ENCODE data around the gene PGS1.

PGS1 gene

DNA sequence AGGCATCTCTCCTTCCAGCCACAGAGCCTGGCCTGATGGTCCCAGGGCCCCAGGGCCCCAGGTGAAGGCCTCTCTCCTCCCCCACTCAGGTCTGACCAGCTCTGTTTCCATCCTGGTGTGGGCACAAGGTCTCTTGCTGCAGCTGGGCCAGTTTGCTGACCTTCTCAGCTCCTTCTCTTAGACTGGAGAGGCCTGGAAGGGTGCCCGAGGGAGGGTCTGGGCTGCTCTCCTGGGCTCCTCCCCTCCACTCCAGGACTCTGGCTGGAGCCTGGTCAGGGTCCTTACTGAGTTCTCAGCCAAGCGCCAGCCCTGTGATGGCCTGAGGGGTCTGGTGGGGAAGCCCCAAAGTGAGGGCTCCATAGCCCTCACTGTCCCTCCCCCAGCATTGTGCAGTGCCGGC, 31.0 kb upstream of the PGS1 start:
- DNase-seq = no peak

DNA sequence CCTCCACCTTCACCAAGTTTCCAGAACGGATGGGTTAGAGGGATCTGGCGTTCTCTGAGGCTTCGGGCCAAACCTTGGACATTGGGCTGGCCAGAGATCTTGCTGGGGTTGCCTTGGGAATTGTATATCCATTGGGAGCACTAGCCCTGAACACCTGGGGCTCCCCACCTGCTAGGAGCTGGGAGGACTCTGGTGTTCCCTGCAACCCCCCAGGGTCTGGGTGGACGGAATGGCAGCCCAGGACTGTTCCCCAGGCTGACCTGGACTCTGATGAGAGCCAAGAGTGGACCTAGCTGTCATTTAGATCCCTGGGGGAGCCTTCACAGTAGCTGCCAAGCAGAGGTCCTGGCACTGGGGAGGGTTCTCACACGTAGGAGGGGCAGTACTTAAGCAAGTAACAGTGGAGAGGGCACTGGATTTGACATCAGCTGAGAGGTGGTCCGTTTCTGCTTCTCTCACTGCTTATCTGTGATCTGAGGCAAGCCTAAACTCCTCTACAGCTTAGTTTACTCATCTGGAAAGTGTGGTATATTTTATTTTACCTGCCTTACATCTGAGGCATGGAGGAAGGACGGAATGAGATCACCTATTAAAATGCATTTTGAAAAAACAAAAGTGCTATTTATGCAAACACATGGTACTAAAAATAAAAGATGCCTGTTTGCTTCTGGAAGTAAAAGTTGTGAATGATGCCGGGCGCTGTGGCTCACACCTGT, 30.2 kb upstream of the PGS1 start:
- DNase-seq = no peak

GRCh38 chr17:78349891-78350642, 28.4 kb upstream of the PGS1 start:
- no peak for DNase-seq

DNA sequence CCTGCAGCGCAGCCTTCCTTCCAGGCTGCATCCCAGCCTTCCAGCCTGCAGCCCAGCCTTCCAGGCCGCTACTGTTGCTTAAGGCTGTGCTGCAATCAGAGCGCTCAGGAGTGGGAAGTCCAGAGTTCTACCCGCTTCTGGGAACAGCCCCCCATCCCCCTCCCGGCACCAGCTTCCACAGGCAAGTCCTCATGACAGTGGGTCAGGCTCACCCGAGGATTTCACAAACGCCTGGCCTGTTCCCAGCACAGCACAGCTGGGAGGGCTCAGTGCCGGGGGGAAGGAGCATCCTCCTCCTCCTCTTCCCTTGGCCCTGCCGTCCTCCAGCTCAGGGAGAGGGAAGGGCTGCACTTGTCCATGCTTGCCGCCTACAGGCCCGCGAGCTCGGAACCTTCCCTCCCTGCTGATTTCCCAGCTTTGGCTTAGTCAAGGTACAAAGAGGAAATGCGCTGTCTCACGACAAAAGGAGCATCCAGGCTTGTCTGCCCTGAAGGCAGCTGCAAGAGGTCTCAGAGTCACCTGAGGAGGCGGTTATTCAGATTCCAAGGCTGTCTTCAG, 26.9 kb upstream of the PGS1 start:
- DNase-seq = no peak

- DNase-seq = no peak
These were observed 24.6 kb upstream of the PGS1 start for GRCh38 chr17:78353834-78354233.

DNA sequence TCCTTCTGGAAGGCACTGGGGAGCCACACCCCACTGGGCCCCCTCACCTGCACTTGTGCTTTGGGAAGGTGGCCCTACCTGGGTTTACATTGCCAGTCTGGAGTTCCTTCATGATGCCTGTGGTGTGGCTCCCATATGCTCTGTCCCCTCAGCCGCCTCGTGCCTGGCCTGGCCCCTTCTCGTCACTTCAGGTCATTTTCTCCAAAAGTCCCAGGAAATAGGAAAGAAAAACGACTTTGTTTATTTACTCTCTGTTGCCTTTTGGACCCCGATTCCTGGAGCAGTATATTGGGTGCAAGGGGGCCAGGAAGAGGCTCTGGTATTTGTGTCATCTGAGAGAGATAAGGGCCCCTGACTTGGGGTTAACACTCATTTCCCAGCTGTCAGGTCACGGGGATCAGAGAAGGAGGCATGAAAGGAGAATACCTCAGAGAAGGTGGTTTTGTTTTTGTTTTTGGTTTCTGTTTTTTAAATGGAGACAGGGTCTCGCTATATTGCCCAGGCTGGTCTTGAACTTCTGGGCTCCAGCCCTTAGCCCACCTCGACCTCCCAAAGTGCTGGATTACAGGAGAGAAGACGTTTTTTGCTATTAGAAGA, 23.3 kb upstream of the PGS1 start:
- DNase-seq = no peak

DNA sequence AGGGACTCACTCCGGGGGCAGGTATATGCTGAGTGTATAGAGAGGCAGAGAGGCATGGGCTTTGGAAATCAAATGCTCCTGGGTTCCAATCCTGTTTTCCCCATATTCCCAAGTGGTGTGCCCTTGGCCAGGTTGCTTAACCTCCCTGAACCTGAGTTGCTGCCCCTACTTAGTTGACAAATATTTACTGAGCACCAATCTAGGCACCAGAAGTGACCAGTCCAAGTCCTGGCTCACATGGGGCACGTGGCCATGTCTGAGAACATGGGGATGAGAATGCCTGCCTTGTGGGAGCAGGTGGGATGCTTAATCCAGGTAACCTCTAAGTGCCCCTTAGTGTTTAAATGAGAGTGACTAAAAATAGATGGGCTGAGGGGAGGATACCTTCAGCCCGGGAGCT, 22.7 kb upstream of the PGS1 start:
- no peak for DNase-seq

DNA sequence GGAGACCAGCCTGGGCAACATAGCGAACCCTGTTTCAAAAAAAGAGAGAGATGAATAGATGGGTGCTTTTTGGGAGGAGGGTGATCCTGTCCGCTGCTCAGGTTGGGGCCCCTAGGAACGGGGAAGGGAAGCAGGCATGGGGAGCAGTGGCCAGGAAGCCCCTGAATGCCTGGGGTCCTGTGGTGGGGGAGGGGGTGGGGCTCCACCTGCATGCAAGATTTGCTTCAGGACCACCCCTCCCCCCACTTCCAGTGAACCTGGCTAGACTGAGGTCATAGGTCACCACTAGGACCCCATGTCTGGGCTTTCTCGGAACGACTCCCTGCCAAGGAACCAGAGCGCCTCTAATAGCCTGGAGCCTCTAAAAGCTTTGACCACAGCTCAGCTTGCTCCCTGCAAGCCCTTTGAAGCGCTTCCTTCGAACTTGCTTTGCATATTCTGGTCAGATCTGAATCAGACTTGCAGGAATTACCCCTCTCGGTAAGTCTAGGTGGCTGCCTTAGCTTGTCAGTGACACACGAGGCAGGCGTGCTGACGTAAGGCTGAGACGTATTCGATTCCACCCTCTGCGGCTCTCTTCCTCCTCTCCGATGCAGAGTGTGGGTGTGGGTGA, 22.2 kb upstream of the PGS1 start:
- no peak for DNase-seq

- DNase-seq = no peak
These were observed 21.3 kb upstream of the PGS1 start for GRCh38 chr17:78357177-78357586.

GRCh38 chr17:78357672-78358537, 20.5 kb upstream of the PGS1 start:
- DNase-seq = no peak

DNA sequence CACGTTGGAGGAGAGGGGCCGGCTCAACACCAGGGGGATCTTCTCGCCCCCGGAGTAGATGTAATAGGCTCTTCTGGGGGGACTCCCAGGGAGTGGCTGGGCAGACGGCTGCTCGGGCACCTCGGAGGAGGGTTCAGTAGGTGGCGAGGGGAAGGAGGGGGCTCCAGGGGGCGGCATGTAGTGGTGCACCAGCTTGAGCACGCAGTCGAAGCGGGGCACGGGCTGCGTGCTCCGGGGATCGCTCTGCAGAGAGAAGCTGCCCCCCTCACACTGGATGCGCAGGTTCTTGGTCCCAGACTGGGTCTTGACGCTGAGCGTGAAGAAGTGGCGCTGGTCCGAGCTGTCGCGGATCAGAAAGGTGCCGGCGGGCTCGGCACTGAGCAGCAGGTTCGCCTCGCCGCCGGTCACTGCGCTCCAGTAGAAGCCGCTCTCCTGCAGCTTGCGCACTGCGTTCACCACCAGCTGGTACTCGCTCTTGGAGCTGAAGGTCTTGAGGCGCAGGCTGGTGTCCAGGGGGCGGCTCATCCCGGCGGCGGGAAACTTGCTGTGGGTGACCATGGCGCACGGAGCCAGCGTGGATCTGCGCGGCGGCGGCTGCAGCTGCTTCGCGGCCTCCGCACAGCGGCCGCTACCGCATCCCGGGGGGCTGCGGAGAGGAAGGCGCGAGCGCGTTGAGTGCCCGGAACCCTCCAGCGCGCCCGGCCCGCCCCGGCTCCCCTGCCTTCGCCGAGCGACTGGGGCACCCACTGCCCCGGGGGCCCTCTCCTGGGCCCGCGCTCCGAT, 19.7 kb upstream of the PGS1 start:
- no peak for DNase-seq

DNA sequence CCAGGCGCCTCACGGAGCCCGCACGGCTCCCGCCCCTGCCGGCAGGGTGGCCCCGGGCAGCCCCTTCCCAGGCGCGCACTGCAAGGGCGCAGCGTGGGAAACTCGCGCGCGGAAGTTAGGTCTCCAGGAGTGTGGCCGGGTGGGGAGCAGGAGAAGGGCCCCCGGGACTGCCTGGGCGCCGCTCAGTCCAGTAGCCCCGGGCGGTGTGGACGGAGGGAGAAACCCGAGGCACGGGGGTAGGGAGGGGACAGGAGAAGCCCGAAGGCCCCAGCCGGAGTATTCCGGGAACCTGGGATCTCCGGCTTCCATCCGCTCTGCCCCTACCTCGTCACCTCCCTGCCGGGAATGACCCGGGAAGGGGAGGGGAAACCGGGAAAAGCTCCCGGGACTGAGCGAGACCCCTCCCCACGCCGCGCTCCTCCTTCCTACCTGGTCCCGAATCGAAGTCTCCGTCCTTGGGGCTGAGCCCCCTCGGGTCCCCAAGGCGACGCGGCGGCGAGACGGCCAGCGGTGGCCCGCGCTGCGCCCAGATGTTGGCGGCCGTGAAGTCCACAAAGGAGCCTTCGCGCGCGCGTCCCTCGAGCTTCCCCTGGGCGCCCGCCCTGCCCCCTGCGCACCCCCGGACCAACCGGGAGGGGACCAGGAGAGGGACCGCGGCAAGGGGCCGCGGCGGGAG, 19.0 kb upstream of the PGS1 start:
- no peak for DNase-seq

- peak; percentile 80 for DNase-seq
These were observed 18.5 kb upstream of the PGS1 start, which contains the start of gene SOCS3 for GRCh38 chr17:78359997-78360370. TSS of gene SOCS3 (minus strand) at chr17:78360077. CDS start at chr17:78359095, 982 bp downstream.

DNA sequence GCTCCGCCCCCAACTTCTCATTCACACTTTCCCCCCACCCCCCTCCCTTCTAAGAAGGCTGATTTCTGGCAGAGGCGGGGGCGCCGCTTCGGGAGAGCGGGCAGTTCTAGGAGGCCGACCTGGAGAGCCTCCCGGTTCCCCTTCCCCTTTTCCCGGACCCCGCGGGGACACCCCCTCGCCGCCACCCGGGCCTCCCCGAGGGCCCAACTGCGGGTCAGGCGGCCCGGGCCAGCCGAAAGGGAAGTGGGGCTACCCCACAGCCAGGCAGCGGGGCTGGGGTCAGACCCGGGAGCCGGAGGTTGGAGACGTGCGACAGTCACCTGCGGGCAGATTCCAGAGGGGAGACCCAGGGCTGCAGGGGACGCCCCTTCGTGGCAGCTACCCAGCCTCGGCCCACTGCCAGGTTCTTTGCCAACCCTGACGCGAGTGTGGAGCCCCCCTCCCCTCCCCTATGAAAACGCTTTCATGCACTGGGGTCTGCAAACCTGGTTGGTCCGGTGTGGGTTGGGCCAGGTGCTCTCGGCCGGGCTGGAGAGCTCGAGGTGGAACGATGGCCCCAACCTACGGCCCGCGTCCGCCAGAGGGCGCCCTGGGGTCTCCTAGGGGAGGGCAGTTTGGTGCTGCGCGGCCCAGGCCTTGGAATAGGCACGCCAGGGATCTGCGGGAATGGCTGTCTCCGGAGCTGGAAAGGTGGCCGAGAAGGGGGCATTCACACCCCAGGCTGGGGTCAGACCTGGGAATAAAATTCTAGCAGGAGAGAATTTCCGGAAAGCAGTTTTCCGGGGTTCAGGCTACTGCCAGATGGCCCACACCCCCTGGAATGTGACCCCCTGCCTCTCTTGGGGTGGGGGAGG, 17.9 kb upstream of the PGS1 start:
- DNase-seq = peak; percentile 8

DNA sequence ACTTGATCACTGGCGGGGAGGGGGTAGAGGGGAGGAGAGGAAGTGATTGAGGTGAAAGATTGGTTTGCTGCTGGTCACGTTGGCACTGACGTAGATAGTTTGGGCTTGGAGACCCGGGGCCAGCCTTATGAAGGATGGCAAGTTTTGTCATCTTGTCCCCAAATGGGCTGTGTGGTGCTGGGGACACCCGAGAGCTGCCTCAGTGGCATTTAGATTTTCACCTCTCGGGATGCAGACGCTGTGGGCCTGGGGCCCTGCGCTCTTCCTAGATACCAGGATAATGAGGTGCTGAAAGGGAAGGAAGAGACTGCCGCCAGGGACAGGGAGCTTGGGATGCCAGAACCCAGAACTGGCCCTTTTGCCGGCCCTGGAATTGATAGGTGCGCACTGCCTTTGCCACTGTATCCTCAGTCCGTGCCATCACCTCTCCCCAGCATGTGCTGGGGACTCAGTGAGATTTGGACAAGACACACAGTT, 17.2 kb upstream of the PGS1 start:
- no peak for DNase-seq

DNA sequence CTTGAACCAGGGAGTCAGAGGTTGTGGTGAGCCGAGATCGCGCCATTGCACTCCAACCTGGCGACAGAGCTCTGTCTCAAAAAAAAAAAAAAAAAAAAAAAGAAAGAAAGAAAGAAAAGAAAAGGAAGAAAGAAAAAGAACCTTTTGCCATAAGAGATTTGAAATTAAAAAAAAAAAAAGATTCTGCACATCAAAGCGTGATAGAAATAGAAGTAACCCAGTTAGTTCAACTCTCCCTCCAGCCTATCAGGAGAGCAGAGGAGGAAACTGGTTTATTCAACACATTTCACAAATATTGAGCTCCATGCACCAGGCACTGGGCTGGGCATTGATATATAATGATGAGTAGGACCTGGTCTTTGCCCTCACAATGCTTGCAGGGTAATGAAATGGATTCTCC, 16.2 kb upstream of the PGS1 start:
- DNase-seq = no peak

DNA sequence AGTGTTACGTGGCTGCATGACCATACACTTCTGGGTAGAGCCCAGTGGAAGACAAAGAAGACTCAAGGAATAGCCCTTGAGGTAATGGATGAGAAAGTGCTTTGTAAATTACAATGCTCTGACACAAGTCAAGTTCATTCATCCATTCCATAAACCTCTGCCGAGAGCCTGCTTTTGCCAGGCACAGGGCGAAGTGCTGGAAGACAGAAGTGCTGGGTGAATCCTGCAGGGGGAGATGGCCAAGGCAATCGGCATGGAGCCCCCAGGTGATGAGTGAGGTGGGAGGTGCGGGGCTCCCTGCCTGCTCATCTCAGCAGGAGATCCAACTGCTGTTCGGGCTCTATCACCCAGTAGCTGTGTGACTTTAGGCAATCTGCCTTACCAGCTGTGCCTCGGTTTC, 15.8 kb upstream of the PGS1 start:
- DNase-seq = no peak

- peak; percentile 57 for DNase-seq
These were observed 13.8 kb upstream of the PGS1 start for GRCh38 chr17:78364436-78365281.

Measured in GF-D8 (cell line).